ENCODE data around the gene HMOX1. TPM values are rescaled to one million over a fixed set of nuclear protein-coding genes. Genes with fewer than 3 reads are reported as not detected.

Gene HMOX1
- total RNA-seq, 1 experiment from 2014 or later: 22.6 TPM

DNA sequence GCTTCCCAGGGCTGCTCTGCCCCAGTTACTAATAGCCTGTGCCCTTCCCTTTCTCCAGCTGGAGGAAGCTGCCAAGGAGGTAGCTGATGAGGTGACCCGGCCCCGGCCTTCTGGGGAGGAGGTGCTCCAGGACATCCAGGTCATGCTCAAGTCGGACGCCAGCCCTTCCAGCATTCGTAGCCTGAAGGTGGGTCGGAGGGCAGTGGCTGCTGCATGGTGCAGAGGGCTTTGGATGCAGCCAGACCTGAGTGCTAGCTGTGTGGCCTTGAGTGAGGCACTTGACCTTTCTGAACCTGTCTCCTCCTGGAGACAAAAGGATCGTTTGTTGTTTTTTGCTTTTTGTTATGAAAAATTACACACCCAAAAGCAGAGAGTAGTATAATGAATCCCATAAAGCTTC, 22.5 kb downstream of the HMOX1 start:
- DNase-seq (ENCODE audit: low read depth): no peak

- DNase-seq (ENCODE audit: low read depth): no peak
Observed at GRCh38 chr22:35404176-35404575, 23.3 kb downstream of the HMOX1 start.

GRCh38 chr22:35406443-35406842, 25.5 kb downstream of the HMOX1 start:
- DNase-seq (ENCODE audit: low read depth): no peak

DNA sequence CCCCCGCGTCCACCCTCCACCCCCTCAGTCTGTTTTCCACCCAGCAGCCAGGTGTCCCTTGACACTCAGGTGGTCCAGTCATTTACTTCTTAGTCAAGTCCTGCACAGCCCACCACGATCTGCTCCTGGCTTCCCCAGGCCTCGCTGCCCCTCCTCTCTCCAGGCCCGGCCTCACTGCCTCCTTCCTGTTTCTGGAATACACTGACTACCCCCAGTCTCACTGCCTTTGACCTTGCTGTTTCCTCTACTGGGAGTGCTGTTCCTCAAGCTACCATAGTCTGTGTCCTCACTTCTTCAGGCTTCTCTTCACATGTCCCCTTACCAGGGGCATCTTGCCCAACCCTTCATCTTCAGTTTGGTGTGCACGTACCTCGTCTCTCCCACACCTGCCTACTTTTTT, 26.5 kb downstream of the HMOX1 start:
- no peak for DNase-seq (ENCODE audit: low read depth)

DNA sequence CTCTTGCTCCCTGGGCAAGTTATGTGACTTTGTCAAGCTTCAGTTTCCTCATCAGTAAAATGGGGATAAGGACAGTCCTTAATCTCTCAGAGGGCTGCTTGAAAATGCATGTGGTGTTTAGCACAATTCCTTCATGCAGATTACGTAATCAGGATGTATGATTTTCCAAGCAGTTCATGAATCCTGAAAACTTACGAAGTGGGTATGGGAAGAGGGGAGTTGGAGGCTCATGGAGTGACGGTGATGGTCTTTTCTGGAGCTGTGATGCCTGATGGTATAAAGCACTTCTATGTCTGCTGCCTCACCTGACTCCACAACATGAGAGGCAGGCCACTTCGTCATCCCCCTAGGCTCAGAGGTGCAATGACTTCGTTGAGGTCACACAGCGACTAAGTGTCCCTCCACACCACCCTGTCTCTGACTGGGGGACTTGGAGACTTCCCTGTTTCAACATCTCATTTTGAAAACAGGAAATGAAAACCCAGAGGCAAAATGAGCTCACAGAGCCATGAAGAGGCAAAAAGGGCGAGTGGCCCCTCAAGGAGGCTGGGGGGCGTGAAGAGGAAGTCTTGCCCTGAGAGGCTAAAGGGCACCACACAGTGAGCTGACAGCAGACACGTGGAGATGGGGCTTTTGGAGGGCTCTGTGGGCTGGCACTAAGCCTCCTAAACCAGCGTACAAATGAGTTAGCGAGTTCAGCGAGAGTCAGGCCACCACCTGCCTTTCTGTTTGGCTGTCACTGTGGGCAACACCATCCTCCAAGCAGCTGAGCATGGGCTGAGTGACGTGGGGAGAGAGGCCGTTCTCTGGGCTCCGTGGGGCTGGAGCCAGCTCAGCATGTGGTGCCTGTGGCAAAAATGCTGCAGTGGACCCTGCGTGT, 29.1 kb downstream of the HMOX1 start:
- no peak for DNase-seq (ENCODE audit: low read depth)

GRCh38 chr22:35410663-35411034, 29.8 kb downstream of the HMOX1 start:
- no peak for DNase-seq (ENCODE audit: low read depth)

DNA sequence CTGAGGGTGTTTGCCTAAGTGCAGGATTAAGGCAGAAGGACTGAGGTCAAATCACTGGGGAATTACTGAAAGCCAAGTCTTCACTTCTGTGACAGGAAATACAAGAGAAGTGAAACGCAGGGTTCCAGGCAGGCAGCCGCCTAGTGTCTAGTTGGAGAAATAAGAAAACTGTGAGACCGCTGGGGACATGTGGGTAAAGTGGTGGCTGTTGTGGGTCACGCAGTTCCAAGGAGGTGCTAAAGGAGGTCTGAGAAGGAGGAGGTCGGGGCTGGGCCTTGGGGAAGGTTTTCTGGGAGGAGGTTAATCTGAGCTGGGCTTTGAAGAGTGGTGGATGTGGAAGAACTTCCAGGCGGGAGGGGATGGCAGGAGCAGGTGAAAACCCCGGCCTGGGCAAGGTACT, 30.2 kb downstream of the HMOX1 start:
- no peak for DNase-seq (ENCODE audit: low read depth)

DNA sequence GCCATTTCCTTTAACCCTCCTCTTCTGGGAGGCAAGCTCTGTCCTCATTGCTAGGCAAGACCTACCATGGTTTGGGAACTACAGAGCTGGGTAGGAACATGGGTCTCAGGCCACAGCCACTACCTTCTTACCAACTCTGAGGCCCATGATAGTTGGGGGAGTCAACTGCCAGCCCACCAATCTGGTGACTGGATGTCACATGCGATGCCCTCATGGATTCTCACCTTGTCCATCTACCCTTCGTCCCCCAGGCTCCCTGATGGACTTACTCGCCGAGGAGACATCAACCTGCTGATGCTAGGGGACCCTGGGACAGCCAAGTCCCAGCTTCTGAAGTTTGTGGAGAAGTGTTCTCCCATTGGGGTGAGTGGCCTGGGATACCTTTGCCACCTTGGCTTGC, 32.7 kb downstream of the HMOX1 start:
- DNase-seq (ENCODE audit: low read depth): no peak

DNA sequence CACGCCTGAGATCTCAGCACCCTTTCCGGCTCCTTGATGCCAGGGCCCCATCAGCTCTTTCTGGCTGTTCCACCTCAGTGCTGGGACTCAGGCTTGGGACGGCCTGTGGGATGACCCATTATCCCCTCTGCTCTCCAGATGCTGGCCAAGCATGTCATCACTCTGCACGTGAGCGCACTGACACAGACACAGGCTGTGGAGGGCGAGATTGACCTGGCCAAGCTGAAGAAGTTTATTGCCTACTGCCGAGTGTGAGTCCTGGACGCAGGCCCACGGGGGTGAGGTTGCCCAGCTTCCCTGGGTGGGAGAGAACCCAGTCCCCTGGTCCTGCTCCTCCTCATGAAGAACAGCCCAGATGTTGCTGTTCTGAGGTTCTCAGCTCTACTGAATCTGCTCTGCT, 36.7 kb downstream of the HMOX1 start:
- no peak for DNase-seq (ENCODE audit: low read depth)

- DNase-seq (ENCODE audit: low read depth): no peak
Observed at GRCh38 chr22:35418088-35418487, 37.2 kb downstream of the HMOX1 start.

DNA sequence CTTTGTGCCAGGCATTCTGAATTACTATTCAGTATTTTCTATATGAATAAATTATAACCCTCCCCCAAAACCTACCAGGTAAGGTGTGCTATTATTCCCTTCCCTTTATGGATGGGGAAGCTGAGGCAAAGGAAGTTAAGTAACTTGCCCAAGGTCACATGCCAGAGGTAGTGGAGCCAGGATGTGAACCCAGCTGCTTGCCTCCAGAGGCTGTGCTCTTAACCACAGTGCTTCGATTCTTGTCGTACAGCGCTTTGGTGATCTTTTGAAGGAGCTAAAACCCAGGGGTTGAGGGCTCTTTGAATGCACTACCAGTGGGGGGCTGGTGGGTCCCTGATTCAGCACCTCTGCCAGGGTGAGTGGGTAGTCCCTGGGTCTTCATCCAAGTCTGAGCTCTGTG, 37.8 kb downstream of the HMOX1 start:
- no peak for DNase-seq (ENCODE audit: low read depth)

DNA sequence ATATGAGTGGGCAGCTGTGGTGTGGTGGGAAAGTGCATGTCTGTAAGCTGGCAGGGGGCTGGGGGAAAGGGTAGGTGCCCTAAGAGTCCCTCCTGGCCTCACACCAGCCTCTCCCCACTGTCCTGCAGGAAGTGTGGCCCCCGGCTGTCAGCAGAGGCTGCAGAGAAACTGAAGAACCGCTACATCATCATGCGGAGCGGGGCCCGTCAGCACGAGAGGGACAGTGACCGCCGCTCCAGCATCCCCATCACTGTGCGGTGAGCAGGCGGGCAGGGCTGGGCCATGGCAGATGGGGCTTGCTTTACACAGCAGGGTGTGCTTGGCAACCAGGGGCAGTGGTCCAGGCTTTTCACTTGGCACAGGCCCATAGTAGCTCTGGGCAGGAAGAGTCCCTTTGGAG, 38.9 kb downstream of the HMOX1 start:
- no peak for DNase-seq (ENCODE audit: low read depth)

- DNase-seq (ENCODE audit: low read depth): no peak
Observed at GRCh38 chr22:35421121-35421520, 40.2 kb downstream of the HMOX1 start.

DNA sequence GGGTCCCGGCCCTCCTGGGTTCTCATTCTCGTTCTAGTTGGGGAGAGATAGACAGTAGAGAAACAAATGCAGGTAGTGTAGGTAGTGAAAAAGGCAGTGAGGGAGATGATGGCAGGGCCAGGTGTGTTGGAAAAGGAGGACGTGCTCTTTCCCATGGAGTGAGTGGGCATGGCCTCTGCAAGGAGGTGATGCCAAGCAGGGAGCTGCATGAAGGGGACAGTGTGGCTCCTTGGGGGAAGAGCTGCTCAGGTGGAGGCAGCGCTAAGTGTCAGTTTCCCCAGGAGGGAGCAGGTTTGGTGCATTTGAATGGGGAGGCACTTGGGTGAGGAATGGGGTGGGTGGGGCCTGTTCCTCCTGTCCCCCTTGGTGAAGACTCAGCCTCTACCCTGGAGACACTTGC, 41.2 kb downstream of the HMOX1 start:
- no peak for DNase-seq (ENCODE audit: low read depth)

DNA sequence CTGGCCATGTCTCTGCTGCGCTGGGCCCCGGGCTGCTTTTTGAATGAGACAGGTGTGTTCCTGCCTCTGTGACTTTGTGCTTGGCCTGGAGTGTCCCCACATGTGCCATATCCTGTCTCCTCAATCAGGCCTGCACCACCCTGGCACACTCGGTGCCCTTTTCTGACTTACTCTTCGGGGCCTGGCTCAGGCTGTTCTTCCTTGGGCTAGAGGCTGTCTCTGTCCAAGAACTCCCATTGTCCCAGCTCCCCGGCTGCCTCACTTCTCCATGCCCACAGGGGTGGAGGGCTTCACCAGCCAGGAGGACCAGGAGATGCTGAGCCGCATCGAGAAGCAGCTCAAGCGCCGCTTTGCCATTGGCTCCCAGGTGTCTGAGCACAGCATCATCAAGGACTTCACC, 42.0 kb downstream of the HMOX1 start:
- no peak for DNase-seq (ENCODE audit: low read depth)

GRCh38 chr22:35424081-35424480, 43.2 kb downstream of the HMOX1 start:
- DNase-seq (ENCODE audit: low read depth): no peak

DNA sequence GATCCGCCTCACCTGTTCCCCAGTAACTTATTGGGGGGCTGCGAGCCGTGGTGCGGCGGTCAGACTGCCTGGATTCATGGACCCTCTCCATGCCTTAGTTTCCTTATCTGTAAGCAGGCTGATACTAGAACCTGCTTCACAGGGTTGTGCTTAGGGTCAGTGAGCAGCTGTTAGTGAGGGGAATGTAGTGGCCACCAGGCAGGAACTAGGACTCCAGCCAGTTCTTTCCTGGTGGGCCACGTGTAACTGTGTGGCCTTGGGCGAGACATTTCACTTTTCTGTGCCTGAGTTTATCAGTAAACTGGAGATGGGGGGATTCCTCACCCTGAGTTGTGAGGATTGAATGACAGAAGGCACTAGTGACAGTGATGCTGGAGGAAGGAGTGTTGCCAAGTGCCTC, 43.9 kb downstream of the HMOX1 start:
- no peak for DNase-seq (ENCODE audit: low read depth)

DNA sequence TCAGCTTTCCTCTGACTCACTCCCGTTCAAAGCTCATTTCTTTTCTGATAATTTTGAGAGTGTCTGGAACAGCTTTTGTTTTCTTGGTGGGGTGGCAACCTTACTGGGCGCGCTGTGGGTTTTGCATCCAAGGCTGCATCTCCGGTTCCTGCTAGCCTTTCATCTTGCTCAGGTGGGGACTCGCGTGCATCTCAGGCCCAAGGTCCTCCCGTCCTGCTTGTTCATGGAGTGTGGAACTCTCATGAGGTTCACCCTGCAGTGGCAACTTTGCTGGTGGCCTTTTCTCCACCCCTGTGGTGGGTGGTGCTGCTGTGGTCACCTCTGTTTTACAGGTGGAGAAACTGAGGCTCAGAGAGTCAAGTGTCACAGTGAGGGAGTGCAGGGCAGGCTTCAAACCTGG, 44.6 kb downstream of the HMOX1 start:
- DNase-seq (ENCODE audit: low read depth): no peak

DNA sequence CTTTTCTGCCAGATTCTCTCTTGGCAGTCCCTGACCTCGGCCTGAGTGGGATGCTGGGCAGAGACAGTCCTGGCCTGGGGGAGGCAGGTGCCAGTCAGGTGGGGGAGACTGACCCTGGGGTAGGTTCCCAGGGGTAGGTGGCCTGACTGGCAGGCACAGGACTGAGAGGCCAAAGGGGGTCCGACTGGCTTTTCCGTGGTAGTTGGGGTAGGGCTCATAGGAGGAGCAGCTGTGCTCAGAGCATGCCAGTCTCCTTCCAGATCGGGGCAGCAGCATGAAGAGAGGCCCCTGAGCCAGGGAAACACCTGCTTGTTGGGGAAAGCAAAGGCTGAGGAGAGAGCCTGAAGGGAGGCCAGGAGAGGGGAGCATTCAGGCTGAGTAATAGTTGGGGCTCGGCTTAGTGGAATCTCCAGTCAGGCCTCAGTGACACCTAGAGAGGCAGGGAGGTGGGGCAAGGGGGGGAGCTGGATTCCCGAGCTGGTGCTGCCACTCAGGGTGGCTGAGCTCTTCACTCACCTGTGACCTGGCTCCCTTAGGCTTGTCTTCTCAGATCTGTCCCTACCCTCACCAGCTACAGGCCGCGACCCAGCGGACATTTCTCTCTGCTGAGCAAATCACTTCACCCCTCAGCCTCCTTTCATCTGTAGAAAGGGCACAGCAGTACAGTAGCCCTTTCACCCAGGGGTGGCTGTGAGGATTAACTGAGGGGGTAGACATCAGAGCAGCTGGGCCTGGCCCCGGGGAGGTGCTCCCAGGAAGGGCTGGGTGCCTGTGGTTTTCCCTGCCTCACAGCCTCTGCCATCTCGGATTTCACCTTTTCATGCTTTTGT, 45.3 kb downstream of the HMOX1 start:
- DNase-seq (ENCODE audit: low read depth): peak; percentile 47

DNA sequence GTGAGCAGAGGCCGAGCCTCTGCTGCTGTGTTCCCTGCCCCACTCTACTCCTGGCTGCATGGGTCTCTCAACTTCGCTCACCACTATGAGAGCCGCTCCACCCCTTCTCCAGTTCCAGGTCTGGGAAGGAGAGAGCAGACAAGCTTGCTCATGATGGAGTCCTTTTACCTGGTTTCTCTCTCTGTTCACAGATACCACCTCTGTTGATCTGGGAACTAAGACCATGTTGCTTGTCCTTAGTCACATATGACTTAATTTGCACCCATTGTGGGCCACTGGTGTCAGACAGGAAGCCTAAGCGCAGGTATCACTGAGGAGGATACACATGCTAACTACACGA, 45.9 kb downstream of the HMOX1 start:
- DNase-seq (ENCODE audit: low read depth): no peak

DNA sequence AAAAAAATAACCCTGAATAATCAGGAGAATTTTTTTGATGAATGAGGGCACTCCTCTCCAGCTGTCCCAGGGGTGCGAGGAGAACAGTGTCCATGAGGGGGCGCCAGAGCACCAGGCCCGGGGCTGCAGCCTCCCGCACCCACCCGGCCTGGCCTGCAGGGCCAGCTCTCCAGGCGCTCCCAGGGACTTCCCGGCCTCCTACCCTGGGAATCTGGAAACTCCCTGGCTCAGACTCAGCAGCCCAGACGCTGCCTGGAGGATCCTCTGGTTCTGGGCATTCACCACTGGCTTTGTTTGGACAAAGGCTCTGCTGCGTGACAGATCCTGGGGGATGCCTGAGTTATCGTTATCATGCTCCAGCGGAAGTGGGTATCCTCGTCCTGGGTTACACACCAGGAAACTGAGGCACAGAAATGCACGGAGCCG, 50.0 kb downstream of the HMOX1 start:
- DNase-seq (ENCODE audit: low read depth): peak; percentile 91

DNA sequence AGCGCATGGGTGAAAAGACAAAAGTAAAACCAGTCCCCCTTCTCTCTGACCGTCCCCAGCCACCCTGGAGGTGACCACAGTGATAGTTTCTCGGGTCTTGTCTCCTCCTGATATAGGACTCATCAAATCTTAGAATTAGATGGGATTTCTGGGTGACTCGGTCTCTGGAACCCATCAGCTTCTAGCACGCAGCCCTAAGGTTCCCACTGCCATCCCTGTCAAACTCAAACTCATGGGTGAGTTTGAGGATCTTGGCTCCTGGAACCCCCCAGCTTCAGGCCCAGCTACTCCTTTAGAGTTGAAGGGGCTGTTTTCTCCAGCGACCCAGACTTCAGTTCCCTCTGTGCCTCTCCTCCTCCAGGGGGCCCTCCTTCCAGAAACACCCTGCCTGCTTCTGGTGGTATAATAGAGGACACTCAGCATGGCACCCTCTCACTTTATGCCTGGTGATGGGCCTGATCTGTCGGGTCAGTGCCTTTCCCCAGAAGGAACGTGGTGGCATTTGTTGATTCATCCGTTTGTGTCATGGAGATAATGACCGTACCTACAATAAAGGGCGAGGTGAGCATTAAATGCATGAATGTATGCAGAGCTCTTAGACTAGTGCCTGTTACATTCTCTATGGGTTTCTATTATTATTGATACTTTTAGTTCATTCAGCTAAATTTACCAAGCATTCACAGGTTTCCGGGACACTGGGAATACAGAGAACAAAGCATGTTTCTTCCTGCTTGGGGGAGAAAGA, 50.8 kb downstream of the HMOX1 start:
- no peak for DNase-seq (ENCODE audit: low read depth)

All from RPMI7951 (cell line).